Activated T-cell treated with anti-CD3 and anti-CD28 coated beads for 1 hour (primary cell): ENCODE measurements around the gene CDH23.

Source experiments
- DNase-seq: peaks from one replicate; pipeline ENCODE4 v3.0.0-alpha.2; 2020; ENCODE audit warnings: low read depth

The CDH23 gene

GRCh38 chr10:71369602-71370001 is 27.1 kb upstream of the CDH23 start:
- no peak for DNase-seq

GRCh38 chr10:71370031-71370430 is 26.7 kb upstream of the CDH23 start:
- no peak for DNase-seq

- no peak for DNase-seq
Measured at GRCh38 chr10:71371750-71372166, 25.0 kb upstream of the CDH23 start.

- no peak for DNase-seq
Measured at GRCh38 chr10:71372882-71373495, 23.7 kb upstream of the CDH23 start.

GRCh38 chr10:71374481-71375233 is 22.1 kb upstream of the CDH23 start:
- DNase-seq: no peak

GRCh38 chr10:71375952-71376351 is 20.8 kb upstream of the CDH23 start:
- no peak for DNase-seq

GRCh38 chr10:71378336-71379117 is 18.2 kb upstream of the CDH23 start:
- no peak for DNase-seq

GRCh38 chr10:71379118-71379766 is 17.5 kb upstream of the CDH23 start:
- DNase-seq: no peak

GRCh38 chr10:71380841-71381240 is 15.9 kb upstream of the CDH23 start:
- no peak for DNase-seq

- DNase-seq: no peak
Measured at GRCh38 chr10:71381611-71382010, 15.1 kb upstream of the CDH23 start.

- no peak for DNase-seq
Measured at GRCh38 chr10:71382028-71382427, 14.7 kb upstream of the CDH23 start.

GRCh38 chr10:71382757-71383156 is 14.0 kb upstream of the CDH23 start:
- no peak for DNase-seq

- DNase-seq: peak; percentile 65
Measured at GRCh38 chr10:71383972-71384687, 12.6 kb upstream of the CDH23 start.

GRCh38 chr10:71388171-71388570 is 8.5 kb upstream of the CDH23 start:
- no peak for DNase-seq

GRCh38 chr10:71388583-71389310 is 8.0 kb upstream of the CDH23 start:
- no peak for DNase-seq

- DNase-seq: no peak
Measured at GRCh38 chr10:71389768-71390460, 6.8 kb upstream of the CDH23 start.

- DNase-seq: no peak
Measured at GRCh38 chr10:71390461-71390835, 6.3 kb upstream of the CDH23 start.

GRCh38 chr10:71390921-71391690 is 5.6 kb upstream of the CDH23 start:
- DNase-seq: no peak

GRCh38 chr10:71391701-71392100 is 5.0 kb upstream of the CDH23 start:
- no peak for DNase-seq

GRCh38 chr10:71392292-71392691 is 4.4 kb upstream of the CDH23 start:
- no peak for DNase-seq
